Central memory CD4-positive, alpha-beta T cell (primary cell): ENCODE results near the gene LRTM1.

Experiments
- DNase-seq: peaks from one replicate; pipeline ENCODE4 v3.0.0; 2022

LRTM1 gene

GRCh38 chr3:54939557-54940300 lies 11.9 kb upstream of the LRTM1 start:
- no peak for DNase-seq

- no peak for DNase-seq
These were observed 8.7 kb upstream of the LRTM1 start for GRCh38 chr3:54936561-54936960.

GRCh38 chr3:54935869-54936268 lies 8.0 kb upstream of the LRTM1 start:
- DNase-seq: no peak

GRCh38 chr3:54932606-54933005 lies 4.7 kb upstream of the LRTM1 start:
- no peak for DNase-seq

- no peak for DNase-seq
These were observed 3.3 kb upstream of the LRTM1 start for GRCh38 chr3:54931182-54931581.

GRCh38 chr3:54918516-54918915 lies 9.3 kb downstream of the LRTM1 start:
- no peak for DNase-seq

GRCh38 chr3:54917862-54918261 lies 10.0 kb downstream of the LRTM1 start:
- DNase-seq: no peak

GRCh38 chr3:54917174-54917573 lies 10.7 kb downstream of the LRTM1 start:
- no peak for DNase-seq

- no peak for DNase-seq
These were observed 11.1 kb downstream of the LRTM1 start for GRCh38 chr3:54916732-54917131.

GRCh38 chr3:54915976-54916375 lies 11.9 kb downstream of the LRTM1 start:
- DNase-seq: no peak

- no peak for DNase-seq
These were observed 12.7 kb downstream of the LRTM1 start for GRCh38 chr3:54915181-54915580.

- no peak for DNase-seq
These were observed 13.7 kb downstream of the LRTM1 start for GRCh38 chr3:54914180-54914579.

GRCh38 chr3:54909191-54909590 lies 18.7 kb downstream of the LRTM1 start:
- DNase-seq: no peak

- no peak for DNase-seq
These were observed 21.1 kb downstream of the LRTM1 start for GRCh38 chr3:54906763-54907162.

GRCh38 chr3:54905920-54906319 lies 21.9 kb downstream of the LRTM1 start:
- no peak for DNase-seq

GRCh38 chr3:54905261-54905888 lies 22.5 kb downstream of the LRTM1 start:
- no peak for DNase-seq

- no peak for DNase-seq
These were observed 25.8 kb downstream of the LRTM1 start for GRCh38 chr3:54901906-54902685.

- DNase-seq: no peak
These were observed 26.8 kb downstream of the LRTM1 start for GRCh38 chr3:54900838-54901591.

GRCh38 chr3:54899273-54899672 lies 28.6 kb downstream of the LRTM1 start:
- DNase-seq: no peak

- no peak for DNase-seq
These were observed 30.7 kb downstream of the LRTM1 start for GRCh38 chr3:54897028-54897711.

GRCh38 chr3:54895613-54896012 lies 32.2 kb downstream of the LRTM1 start:
- no peak for DNase-seq

GRCh38 chr3:54892168-54892567 lies 35.7 kb downstream of the LRTM1 start:
- no peak for DNase-seq

GRCh38 chr3:54891540-54891897 lies 36.3 kb downstream of the LRTM1 start:
- DNase-seq: no peak
